ENCODE results near the gene STMN1.

The STMN1 gene

GRCh38 chr1:25932321-25932720 lies 26.1 kb upstream of the STMN1 start:
- TF ChIP-seq, protein P1, sequence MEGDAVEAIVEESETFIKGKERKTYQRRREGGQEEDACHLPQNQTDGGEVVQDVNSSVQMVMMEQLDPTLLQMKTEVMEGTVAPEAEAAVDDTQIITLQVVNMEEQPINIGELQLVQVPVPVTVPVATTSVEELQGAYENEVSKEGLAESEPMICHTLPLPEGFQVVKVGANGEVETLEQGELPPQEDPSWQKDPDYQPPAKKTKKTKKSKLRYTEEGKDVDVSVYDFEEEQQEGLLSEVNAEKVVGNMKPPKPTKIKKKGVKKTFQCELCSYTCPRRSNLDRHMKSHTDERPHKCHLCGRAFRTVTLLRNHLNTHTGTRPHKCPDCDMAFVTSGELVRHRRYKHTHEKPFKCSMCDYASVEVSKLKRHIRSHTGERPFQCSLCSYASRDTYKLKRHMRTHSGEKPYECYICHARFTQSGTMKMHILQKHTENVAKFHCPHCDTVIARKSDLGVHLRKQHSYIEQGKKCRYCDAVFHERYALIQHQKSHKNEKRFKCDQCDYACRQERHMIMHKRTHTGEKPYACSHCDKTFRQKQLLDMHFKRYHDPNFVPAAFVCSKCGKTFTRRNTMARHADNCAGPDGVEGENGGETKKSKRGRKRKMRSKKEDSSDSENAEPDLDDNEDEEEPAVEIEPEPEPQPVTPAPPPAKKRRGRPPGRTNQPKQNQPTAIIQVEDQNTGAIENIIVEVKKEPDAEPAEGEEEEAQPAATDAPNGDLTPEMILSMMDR (IDR thresholded peaks at IDR 0.05): no peak
- no peaks in the 10 kb centered on the region for H3K36me3 ChIP-seq
- H3K4me3 ChIP-seq (ENCODE audit: low read depth in 1 of 2, low read length in 1 of 2): no peak overlapping the region
- no peaks in the 10 kb centered on the region for H3K27me3 ChIP-seq
- no peaks in the 10 kb centered on the region for H3K4me1 ChIP-seq (ENCODE audit: control insufficient read depth in 1 of 2, insufficient read depth in 1 of 2, low read depth in 1 of 2, low read length in 1 of 2)
- H3K9me3 ChIP-seq: no peaks in the 10 kb centered on the region
- H3K27ac ChIP-seq: no peak overlapping the region

DNA sequence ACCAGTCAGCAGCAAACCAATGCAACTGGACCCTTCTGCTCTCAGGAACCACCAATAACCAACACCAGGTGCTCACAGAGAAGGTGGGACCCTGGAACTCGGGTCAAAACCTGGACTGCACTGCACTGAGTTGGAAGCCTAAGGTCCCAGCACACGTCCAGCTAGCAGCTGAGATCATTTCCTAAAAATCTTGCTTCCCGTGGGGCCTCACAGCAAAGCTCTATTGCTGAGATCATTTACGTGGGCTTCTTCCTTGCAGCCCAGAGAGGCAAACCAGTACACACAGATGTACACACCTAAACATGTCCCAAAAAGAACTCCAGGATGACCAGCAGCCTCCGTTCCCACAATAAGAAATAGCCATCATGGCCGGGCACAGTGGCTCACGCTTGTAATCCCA lies 22.8 kb upstream of the STMN1 start:
- no peaks in the 10 kb centered on the region for H3K9me3 ChIP-seq
- no peaks in the 10 kb centered on the region for H3K27me3 ChIP-seq
- H3K4me1 ChIP-seq (ENCODE audit: control insufficient read depth in 1 of 2, insufficient read depth in 1 of 2, low read depth in 1 of 2, low read length in 1 of 2): peaks cover 0 to 4% of the 10 kb centered on the region in 2 experiments
- H3K36me3 ChIP-seq: no peaks in the 10 kb centered on the region
- no peak overlapping the region for H3K4me3 ChIP-seq (ENCODE audit: low read depth in 1 of 2, low read length in 1 of 2)
- TF ChIP-seq, protein P1 (IDR thresholded peaks at IDR 0.05): no peak
- H3K27ac ChIP-seq: no peak overlapping the region

DNA sequence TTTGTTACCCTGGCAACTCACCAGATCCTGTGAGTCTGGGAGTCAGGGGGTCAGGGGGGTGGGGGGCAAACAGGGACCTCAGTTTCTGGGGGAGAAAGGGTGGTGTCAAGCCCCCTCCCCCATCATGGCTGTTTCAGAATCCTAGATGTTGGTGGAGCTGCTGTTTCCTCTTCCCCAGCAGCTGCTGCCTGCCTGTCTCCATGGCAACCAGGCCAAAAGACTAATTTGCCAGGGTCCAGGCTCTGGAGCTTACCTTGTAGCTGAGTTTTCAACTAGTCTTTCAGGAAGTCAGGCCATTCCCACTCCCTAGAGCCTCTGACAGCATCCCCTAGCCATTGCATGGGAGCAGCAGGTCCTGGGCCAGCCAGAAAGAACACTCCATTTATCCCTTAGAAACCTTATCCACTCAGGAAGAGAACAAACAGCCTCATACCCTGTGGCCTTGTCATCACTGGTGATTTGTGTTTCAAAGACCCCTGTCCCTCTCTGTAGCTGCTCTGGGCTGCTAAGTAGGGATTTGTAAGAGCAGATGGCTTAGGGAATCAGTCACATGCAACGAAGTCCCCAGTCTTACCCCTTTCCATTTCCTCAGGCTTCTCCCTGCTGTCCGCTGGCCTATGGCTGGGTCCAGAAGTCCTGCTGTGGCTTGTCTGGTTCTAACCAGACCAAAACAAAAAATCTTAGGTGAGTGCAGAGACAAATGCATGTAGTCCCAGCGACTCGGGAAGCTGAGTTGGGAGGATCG lies 21.5 kb upstream of the STMN1 start:
- no peaks in the 10 kb centered on the region for H3K9me3 ChIP-seq
- H3K27ac ChIP-seq: no peak overlapping the region
- H3K4me1 ChIP-seq (ENCODE audit: control insufficient read depth in 1 of 2, insufficient read depth in 1 of 2, low read depth in 1 of 2, low read length in 1 of 2): peaks cover 13 to 17% of the 10 kb centered on the region in 2 experiments
- H3K27me3 ChIP-seq: peaks cover 2% of the 10 kb centered on the region
- no peaks in the 10 kb centered on the region for H3K36me3 ChIP-seq
- no peak overlapping the region for H3K4me3 ChIP-seq (ENCODE audit: low read depth in 1 of 2, low read length in 1 of 2)
- TF ChIP-seq, protein P1 (IDR thresholded peaks at IDR 0.05): no peak

GRCh38 chr1:25926731-25927496 lies 20.7 kb upstream of the STMN1 start:
- no peak overlapping the region for H3K4me3 ChIP-seq (ENCODE audit: low read depth in 1 of 2, low read length in 1 of 2)
- TF ChIP-seq, protein P1 (IDR thresholded peaks at IDR 0.05): no peak
- H3K27ac ChIP-seq: no peak overlapping the region
- peaks cover 20 to 23% of the 10 kb centered on the region in 2 experiments for H3K4me1 ChIP-seq (ENCODE audit: control insufficient read depth in 1 of 2, insufficient read depth in 1 of 2, low read depth in 1 of 2, low read length in 1 of 2)
- no peaks in the 10 kb centered on the region for H3K9me3 ChIP-seq
- peaks cover 9% of the 10 kb centered on the region for H3K27me3 ChIP-seq
- no peaks in the 10 kb centered on the region for H3K36me3 ChIP-seq

DNA sequence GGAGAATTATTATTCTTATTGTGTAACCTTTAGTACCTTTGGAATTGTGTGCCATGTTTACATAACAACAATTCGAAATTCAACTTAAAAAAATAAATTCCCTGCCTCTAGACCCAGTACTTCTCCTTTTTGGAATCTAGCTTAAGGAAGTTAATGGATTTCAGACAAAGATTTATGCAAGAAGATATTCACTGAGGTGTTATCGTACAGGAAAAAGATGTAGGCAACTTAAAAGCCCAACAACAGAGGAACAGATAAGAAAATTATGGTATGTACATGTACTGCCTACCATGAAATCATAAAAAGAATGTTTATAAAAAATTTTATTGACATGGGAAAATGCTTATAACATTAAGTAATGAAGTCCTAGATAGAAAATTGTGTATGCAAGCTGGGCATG lies 18.2 kb upstream of the STMN1 start:
- peaks cover 9% of the 10 kb centered on the region for H3K27me3 ChIP-seq
- H3K9me3 ChIP-seq: no peaks in the 10 kb centered on the region
- peaks cover 20 to 23% of the 10 kb centered on the region in 2 experiments for H3K4me1 ChIP-seq (ENCODE audit: control insufficient read depth in 1 of 2, insufficient read depth in 1 of 2, low read depth in 1 of 2, low read length in 1 of 2)
- H3K36me3 ChIP-seq: no peaks in the 10 kb centered on the region
- H3K4me3 ChIP-seq (ENCODE audit: low read depth in 1 of 2, low read length in 1 of 2): no peak overlapping the region
- no peak overlapping the region for H3K27ac ChIP-seq
- TF ChIP-seq, protein P1 (IDR thresholded peaks at IDR 0.05): no peak

All from neutrophil (primary cell).